Stimulated activated CD4-positive, alpha-beta T cell treated with anti-CD3 and anti-CD28 coated beads, Interleukin-4, amount 100 ng/mL, for 4 hours (primary cell): ENCODE data around the gene ORMDL3.

Experiments
- DNase-seq, 2 experiments: peaks; one replicate each; pipeline ENCODE4 v3.0.0-alpha.2; 2020

Gene ORMDL3, protein sequence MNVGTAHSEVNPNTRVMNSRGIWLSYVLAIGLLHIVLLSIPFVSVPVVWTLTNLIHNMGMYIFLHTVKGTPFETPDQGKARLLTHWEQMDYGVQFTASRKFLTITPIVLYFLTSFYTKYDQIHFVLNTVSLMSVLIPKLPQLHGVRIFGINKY

DNA sequence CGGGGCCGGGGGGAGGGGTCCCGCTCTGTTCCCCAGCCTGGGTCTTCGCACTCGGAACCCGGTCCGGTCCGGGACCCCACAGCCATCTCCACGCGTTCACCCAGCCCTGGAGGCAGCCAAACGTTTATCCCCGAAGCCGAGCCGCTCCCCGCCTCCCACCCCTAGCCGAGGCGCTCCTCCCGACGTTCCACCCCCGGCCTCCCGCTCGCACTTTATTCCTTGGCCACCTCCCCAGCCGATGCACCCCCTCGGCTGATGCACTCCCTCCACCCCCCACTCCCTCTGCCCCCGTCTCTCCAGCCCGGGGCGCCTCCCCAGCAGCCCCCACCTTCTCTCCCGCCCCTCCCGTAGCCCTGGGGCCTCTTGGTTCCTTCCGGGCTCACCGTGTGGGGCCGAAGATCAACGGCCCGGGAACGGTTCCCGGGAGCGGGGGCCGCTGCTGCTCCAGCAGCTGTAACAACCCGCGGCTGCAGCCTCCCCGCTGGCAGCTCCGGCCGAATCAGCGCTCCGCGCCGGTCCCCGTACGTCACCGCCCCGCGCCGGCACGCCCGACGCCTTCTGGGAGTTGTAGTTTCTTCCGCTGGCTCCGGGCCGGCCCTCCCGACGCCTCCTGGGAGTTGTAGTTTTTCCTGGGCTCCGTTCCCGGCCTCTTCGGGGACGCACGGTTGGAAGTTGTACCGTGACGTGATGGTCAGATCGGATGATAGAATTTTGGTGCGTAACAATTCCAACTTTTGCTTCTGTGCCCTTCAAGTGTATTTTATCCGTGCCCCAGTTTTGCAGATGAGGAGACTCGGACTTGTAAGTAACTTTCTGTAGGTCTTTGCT is at the start of gene ORMDL3, which contains the start of gene LRRC3C:
TSS of gene ORMDL3 (minus strand) at position 501 of the 828 bp plus-strand sequence. CDS start 3,398 bp downstream, outside the sequence.
TSS of gene LRRC3C (plus strand) at position 632 of the 828 bp plus-strand sequence. CDS start 13,792 bp downstream, outside the sequence.
- peak; percentile 88 to 89 for DNase-seq

DNA sequence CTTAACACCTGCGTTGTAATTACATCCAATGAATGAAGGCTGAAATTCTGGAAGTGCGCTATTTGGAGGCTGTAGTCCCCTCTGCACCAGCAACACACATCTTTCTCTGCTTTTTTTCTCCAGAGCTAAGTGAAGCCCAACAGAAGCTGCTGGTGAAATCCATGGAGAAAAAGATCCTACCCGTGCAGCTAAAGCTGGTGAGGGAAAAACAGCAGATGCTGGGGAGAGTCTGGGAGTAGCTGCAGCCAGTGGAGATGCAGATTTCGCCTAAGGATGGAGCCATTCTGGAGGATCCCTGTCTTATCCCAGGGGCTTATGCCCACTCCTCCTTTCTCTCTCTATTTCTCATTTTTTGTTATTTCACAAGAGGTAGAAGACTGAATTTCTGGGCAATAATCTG is 48.4 kb upstream of the ORMDL3 start:
- DNase-seq: no peak

DNA sequence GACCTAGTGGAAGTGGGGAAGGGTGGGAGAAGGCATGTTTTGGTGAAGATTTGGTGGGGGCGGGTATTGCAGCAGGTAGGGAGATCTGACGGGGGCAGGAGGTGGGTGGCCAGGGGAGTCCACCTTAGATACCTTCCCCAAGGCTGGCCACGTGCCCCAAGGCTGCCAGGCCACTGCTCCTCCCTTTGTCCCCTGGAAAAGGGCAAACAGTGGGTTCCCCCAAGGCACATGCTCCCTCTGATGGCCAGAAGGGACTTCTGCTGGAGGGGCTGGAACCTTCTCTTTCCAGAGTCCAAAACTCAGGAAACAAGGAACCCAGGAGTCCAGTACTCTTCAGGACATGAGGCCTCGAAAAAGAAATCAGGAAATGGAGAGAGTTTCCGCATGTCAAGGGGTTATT is 47.0 kb upstream of the ORMDL3 start:
- no peak for DNase-seq

DNA sequence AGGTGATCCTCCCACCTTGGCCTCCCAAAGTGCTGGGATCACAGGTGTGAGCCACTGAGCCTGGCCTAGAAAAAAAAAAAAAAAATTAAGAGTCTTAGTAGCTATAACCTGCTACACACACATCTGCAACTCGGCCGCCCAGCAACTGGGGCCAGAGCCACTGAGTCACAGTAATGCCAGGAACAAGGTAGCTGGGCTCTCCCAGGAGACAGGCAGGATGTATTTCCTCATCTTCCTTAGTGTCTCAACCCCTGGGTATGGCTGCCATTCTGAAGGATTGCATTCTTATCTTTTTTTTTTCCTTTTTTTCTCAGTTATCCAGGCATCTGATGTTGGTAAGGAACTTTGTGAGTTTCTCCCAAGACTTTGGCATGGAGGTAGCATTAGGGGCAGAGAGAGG is 46.1 kb upstream of the ORMDL3 start:
- DNase-seq: no peak

DNA sequence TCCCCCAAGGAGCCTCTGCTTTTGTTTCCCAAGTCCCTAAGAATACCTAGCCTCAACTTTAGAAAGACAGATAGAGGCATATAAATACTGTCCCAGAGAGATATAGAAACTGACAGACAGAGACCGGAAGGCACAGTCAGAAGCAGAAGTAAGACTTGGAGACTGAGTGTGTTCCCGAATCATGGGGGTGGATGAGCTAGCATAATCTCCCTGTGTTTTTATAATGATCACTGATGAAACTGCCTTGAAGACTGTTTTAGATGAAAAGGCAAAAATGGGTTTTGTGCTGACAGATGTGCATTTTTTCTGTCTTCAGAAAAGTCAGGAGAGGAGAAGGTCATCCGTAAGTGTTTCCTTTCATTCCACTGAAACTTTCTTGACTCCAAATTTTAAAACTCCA is 44.9 kb upstream of the ORMDL3 start:
- no peak for DNase-seq

DNA sequence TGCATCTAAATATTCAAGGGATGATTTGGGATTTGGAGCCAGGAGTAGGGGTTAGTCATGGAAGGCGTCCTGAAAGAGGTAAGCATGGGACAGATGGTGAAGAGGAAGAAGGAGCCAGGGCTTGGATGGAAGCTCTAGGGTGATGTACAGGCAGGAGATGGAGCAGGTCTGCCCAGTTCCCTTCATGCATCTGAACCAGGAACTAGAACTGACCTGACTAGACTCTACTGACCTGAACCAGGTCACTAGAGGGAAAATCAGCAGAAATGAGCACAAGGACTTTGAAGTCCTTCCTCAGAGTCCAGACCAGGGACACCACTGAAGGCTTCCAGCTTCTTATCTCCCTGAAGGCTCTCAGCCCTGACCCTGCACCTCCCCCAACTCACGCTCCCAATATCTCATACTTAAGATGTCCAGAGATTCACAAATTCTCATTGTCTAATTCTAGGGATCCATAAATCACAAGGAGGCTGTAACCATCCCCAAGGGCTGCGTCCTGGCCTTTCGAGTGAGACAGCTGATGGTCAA is 43.7 kb upstream of the ORMDL3 start:
- no peak for DNase-seq

DNA sequence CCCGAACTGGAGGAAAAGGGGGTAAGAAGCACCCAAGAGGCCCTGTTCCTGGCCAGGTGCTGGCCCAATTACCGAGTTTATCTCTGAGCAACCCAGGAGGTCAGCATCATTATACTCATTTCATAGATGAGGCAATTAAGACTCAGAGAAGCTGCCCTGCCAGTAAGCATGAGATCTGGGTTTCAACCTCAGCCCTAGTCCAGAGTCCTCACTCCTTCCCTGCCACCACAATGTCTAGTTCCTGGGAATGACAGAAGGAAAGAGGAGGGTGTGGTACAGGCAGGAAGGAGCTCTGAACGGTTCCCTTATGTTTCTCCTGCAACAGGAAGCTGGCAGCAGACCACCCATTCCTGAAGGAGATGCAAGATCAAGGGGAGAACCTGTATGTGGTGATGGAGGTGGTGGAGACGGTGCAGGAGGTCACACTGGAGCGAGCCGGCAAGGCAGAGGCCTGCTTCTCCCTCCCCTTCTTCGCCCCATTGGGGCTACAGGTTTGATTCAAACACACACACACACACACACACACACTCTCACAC is 42.8 kb upstream of the ORMDL3 start:
- no peak for DNase-seq

DNA sequence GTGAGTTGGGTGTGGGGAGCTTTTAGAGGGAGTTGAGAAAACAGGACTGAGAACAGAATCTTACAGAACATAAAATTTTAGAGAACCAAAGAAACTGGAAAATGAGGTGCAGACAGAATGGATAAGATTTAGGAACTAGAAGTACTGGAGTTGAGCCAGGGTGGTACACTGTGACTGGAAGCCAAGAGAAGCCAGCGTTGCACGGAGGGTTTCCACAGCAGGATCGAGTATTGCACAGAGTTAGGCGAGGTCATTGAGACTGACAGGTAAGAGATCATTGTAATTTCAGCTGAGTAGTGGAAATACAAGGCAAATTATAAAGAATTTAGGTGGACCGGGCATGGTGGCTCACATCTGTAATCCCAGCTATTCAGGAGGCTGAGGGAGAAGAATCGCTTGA is 42.0 kb upstream of the ORMDL3 start:
- DNase-seq: no peak

DNA sequence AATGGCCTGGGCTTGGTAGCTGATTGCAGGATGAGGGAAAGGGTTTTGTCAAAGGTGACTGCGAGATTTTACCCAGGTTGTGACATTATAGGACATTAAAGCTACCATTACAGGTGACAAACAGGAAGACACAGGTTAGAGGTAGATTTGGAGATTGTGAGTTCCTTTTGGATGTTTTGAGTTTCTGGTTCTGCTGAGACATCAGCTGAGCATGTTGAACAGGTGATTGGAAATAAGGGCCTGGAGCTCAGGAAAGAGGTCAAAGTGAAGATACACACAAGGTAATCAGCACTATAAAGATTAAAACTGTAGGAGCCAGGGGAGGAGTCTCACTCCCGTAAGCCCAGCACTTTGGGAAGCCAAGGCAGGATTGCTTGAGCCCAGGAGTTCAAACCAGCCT is 41.4 kb upstream of the ORMDL3 start:
- no peak for DNase-seq

DNA sequence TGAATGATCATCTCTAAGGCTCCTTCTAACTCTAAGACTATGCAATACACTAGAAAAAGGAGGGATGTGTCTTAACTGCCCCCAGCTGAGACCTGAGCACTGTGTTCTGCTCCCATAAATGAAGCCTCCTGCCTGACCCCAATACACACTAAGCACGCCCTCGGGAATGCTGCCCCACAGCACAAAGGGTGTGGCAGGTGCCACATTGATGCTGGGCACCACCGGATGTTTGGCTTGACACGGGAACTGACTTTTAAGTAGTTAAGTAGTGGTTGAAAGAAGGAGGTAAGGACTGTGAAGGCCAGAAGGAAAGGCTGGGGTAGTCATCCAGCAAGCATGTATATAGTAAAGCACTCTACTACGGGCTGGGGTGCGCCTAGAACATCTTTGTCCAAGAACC is 39.4 kb upstream of the ORMDL3 start:
- DNase-seq: no peak

DNA sequence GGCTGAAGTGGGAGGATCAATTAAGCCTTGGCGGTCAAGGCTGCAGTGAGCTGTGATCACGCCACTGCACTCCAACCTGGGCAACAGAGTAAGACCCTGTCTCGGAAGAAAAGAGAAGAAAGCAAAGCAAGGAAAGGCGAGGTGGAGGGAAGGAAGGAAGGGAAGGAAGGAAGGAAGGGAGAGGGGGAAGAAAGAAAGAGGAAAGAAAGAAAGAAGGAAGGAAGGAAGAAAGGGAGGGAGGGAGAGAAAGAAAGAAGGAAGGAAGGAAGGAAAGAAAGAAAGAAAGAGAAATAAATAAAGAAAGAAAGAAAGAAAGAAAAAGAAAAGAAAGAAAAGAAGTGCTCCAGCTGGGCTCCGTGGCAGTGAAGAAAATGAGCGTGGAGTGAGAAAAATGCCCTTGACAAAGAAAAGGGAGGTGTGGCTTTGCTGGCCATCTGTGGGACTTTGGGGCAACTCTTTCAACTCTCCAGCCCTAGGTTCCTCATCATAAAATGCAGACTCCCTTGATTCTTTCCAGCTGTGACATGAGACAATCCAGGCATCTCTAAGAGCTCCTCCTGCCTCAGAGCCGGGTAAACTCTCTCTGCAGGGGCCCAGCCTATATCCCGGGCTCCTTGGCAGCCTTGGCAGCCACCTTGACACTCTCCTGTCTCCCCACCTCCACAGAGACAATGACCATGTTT is 37.8 kb upstream of the ORMDL3 start:
- no peak for DNase-seq

DNA sequence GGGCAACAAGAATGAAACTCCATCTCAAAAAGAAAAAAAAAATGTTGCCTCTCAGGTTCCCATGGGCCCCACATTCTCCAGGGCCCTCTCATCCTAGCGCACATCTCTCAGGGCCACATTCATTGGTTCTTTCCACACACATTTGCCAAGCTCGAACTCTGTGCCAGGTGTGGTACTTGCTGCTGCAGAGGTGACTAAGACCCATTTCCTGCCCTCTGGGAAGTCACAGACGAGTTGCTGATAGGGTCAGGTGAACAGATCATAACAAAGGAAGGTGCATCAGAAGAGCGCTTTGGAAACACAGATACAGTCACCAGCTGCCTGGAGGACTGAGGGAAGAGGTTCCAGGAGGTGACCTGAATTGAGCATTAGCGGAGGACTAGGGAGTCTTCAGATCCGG is 36.4 kb upstream of the ORMDL3 start:
- peak; percentile 8 to 64 for DNase-seq

DNA sequence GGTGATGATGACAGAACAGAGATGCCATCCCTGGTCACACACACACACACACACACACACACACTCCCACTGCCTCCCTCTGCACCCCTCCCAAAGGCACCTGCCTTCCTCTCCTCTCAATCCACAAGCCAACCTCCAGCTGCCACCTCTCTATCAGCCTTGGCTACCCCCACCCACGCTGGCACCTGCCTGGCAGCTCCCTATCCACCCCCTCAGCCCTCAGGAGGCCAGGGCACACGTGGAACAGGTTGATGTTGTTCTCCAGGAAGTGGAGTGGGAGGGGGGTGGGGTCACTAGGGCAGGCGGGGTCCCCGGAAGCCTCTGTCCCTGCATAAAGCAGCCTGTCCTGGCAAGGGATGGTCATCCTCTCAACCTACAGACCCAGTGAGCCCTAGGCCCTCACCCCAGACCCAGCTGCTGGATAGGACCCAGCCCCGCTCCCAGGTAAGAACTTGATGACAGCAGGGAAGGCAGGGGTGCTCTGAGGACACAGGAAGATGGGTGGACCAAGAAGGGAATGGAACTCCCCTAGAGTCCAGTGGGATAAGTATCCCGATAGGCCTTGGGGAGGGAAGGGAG is 35.3 kb upstream of the ORMDL3 start, which contains the start of gene GSDMA:
TSS of gene GSDMA (plus strand) at position 363 of the 579 bp plus-strand sequence. CDS start 2,684 bp downstream, outside the sequence.
- DNase-seq: peak; percentile 30 to 56

DNA sequence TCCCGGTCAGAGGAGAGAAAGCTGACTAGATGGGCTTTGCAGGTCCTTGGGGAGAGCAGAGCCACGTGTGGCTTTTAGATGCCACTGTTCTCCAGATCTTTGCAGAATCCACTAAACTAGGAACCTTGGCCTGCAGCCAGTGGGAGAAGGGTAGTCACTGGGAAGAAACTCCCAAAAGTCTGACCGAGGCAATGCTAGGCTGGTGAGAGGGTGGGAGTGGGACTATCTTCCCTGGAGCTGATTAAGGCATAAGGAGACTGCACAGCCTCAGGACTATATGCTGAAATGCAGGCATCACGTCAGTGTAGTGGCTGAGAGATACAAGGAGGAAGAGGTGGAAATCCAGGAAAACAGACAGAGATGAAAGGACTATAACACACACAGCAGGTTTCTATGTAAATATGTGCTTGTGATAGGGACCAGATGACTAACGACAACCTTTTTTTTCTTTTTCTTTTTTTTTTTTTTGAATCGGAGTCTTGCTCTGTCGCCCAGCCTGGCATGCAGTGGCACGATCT is 33.2 kb upstream of the ORMDL3 start:
- no peak for DNase-seq

DNA sequence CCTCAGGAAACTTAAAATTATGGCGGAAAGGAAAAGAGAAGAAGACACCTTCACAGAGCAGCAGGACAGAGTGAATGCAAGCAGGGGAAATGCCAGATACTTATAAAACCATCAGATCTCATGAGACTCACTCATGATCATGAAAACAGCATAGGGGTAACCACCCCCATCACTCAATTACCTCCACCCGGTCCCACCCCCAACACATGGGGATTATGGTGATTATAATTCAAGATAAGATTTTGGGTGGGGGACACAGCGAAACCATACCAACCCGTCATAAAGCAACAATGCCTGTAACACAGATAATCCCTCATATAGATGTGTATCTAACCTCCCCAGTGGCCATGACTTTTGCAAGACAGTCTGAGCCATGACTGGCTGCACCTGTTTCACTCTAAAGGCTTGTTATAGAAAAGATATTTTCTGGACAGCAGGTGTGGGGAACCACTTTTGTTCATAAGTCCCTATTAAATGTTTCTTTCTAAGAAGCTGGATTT is 28.4 kb upstream of the ORMDL3 start:
- DNase-seq: no peak

DNA sequence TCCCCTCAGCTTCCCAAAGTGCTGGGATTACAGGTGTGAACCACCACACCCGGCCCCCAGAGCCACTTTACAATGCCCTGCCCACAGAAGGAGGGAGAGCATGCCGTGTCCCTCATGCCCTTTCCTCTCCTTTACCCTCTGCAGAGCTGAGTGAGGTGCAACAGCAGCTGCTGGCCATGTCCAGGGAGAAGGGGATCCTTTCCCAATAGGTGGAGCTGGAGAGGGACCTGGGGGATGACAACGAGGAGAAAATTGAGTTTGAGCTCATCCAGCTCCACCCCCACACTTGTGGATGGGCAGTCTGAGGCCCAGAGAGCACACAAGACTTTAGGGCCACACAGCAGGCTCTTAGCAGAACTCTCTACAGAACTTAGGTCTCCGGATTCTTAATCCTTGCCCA is 27.5 kb upstream of the ORMDL3 start:
- no peak for DNase-seq

DNA sequence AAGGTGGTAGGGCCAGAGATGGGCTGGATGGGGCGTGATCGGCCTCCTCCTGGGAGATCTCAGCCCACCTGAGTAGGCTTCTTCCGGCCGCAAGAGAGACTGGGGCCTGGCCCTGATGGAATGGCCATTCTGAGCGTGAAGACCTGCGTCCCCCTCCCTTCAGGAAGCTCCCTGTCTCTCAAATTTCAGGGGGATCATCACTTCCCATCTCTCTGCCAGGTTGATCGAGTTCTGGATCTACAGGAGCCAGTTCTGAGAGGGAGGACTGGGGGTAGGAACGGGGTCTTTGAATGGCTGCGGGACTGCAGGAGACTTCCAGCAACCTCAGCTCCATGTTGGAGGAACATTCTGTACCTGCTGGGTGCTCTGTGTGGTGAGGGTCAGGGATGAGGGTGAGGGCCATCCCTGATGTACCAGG is 26.1 kb upstream of the ORMDL3 start:
- DNase-seq: no peak

DNA sequence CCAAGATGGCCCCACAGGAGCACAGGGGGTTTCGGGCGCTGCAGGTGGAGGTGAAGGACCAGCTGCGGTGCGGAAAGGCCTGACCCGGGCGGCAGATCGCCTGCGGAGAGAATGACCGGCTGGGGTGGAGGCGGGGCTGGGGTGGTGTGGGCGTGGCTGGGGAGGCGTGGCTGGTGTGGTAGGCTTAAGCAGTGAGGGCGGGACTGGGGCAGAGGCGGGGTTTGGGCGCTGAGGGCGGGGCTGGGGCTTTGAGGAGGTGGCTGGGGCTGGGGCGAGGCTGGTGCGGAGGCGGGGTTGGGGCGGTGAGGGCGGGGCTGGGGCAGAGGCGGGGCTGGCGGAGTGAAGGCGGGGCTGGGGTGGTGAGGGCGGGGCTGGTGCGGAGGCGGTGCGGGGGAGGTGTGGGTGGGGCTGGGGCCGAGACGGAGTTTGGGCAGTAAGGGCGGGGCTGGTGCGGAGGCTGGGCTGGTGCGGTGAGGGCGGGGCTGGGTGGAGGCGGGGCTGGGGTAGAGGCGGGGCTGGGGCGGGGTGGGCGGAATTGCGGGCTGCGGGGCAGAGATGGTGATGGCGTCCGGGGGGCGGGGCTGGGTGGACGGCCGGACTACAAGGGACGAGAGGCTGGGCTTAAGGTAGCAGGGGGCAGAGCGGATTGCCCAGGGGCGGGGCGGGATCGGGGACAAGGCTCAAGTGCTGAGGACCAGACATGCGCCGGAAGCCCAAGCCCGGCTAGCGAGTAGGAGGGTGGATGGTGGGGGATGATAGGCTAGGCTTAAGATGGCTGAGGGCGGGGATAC is 25.5 kb upstream of the ORMDL3 start:
- DNase-seq: peak; percentile 89 to 90

DNA sequence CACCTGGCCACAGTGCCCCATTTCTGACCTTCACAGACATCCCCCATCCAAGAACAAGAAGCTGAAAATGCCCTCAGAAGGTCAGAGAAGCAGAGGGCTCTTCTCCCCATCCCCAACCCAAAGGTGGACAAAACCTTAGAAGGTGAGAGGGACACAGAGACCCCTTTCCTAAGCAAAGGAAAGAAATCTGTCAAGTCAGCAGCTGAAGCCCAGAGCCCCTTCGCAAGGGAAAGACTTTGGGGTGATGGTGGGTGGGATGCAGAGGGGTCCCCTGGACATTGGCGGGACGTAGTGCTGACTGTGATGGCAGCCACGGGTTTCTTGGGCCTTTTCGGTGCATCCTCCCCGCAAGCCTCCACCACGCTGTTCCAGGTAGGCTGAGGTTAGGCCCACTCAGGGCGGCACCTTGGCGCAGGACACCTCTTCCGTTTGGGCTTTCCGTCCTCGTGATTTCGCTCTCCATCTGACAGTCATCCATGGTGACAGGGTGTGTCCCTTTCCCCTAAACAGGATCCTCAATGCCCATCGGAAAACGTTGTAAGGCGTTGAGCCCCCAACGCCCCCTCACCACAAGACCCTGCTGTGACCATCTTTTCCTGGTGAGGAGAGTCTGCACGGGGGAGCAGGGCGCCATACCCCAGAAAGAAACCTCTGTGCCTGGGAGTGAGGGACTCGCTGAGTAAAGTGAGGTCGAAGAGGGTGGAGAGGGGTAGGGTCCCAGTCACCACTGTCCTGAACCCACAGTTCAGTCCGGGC is 24.7 kb upstream of the ORMDL3 start:
- no peak for DNase-seq

DNA sequence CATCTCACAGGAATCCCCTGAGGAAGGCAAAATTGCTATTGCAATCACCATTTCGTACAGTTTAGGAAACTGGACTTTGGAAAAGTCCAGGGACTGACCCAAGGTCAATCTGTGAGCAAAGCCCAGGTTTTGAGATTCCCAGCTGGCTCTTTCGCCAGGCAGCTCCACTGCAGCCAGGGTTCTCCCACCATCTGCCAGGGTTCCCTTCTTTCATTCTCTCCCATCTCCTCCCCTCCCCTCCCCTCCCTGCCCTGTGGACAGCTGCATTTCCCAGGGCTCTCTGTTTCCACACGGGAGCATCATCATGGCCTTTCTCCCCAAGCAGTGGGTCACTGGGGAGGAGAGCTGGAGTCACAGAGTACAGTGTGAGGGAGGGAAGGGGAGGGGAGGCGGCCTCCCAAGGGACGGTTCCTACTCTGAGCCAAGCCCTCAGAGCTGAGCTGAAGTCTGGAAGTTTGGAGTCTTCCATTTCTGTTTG is 23.5 kb upstream of the ORMDL3 start:
- DNase-seq: no peak

DNA sequence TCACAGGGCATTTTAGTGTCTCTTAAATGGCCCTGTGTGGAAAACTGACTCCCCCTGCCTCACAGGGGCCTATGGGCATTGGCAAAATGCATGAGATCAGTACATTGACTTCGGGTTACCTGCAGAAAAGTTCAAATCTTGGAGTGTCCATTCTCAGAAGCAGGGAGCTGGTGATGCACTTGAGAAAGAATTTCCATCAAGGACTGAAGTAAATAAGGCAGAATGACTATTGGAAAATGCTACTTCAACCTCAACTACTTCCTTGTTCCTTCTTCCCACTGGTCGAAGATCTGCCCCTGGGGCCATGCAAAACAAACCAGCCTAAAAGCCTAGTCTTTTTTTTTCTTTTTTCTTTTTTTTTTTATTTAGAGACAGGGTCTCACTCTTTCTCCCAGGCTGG is 21.6 kb upstream of the ORMDL3 start:
- no peak for DNase-seq
